Adipose tissue (tissue), 3 donors: ENCODE data around the gene RYR2. TPM values are rescaled to one million over a fixed set of nuclear protein-coding genes. Genes with fewer than 3 reads are reported as not detected.
"Not testable (repeated sequence)": the region's sequence is repeated elsewhere in the genome, so short reads cannot be mapped to it uniquely, and the experiment has no call there.

ENCODE experiments used
- H3K27ac ChIP-seq: one replicate; pipeline ENCODE4 v1.5.1; 2013; ENCODE audit warnings: low read depth, low read length
- WGBS, 3 donors: extraction: QIAGEN DNeasy Blood & Tissue Kit; methylation state at CpG; one replicate each; pipeline ENCODE4 v1.1.7; 2013; 5-methylcytosine and 5-hydroxymethylcytosine counted together
- polyA plus RNA-seq, 3 donors: library from polyadenylated mRNA; stranded (reverse); fragments of 200-250 nt; gene quantifications; one replicate each; pipeline ENCODE4 v1.2.3, GENCODE V29; 2013
- donor health status: healthy with polysubstance abuse.
- donor health status: Bipolar disorder and iron deficiency.
- donor health status: healthy.

The RYR2 gene
- polyA plus RNA-seq, 3 donors, result 0.23 to 1.1 (median 0.36) TPM

- no peak overlapping the region for H3K27ac ChIP-seq
- 66 to 79% (median 74%) methylated on average over 4 of the region's 4 CpGs for WGBS, 3 donors
Observed at GRCh38 chr1:237269938-237270337, 228.0 kb downstream of the RYR2 start.

GRCh38 chr1:237270353-237270752 lies 228.4 kb downstream of the RYR2 start:
- no peak overlapping the region for H3K27ac ChIP-seq
- WGBS, 3 donors, result 67 to 76% (median 67%) methylated on average over 3 of the region's 3 CpGs

- WGBS, 3 donors, result 69 to 85% (median 69%) methylated on average over 3 of the region's 3 CpGs
- H3K27ac ChIP-seq, result not testable (repeated sequence)
Observed at GRCh38 chr1:237277994-237278393, 236.0 kb downstream of the RYR2 start.

- 50 to 74% (median 63%) methylated on average over 1 of the region's 1 CpG for WGBS, 3 donors
- H3K27ac ChIP-seq, result no peak overlapping the region
Observed at GRCh38 chr1:237279629-237280028, 237.6 kb downstream of the RYR2 start.

GRCh38 chr1:237281481-237281880 lies 239.5 kb downstream of the RYR2 start:
- no peak overlapping the region for H3K27ac ChIP-seq
- 73 to 84% (median 77%) methylated on average over 2 of the region's 2 CpGs for WGBS, 3 donors

GRCh38 chr1:237282208-237282783 lies 240.3 kb downstream of the RYR2 start:
- no peak overlapping the region for H3K27ac ChIP-seq
- WGBS, 3 donors, result 47 to 76% (median 60%) methylated on average over 3 of the region's 3 CpGs

GRCh38 chr1:237287876-237288521 lies 246.0 kb downstream of the RYR2 start:
- WGBS, 3 donors, result 62 to 79% (median 74%) methylated on average over 6 of the region's 6 CpGs
- H3K27ac ChIP-seq, result no peak overlapping the region

- no peak overlapping the region for H3K27ac ChIP-seq
- WGBS, 3 donors, result 74 to 84% (median 75%) methylated on average over 2 of the region's 2 CpGs
Observed at GRCh38 chr1:237293804-237294203, 251.8 kb downstream of the RYR2 start.

- 67 to 76% (median 75%) methylated on average over 4 of the region's 4 CpGs for WGBS, 3 donors
- H3K27ac ChIP-seq, result no peak overlapping the region
Observed at GRCh38 chr1:237296861-237297260, 254.9 kb downstream of the RYR2 start.

- 74 to 84% (median 81%) methylated on average over 7 of the region's 7 CpGs for WGBS, 3 donors
Observed at GRCh38 chr1:237300642-237301041, 258.7 kb downstream of the RYR2 start.

GRCh38 chr1:237303929-237304328 lies 261.9 kb downstream of the RYR2 start:
- H3K27ac ChIP-seq, result no peak overlapping the region

More at GRCh38 chr1:237300642-237301041, 258.7 kb downstream of the RYR2 start:
- no peak overlapping the region for H3K27ac ChIP-seq

GRCh38 chr1:237306726-237307125 lies 264.7 kb downstream of the RYR2 start:
- no peak overlapping the region for H3K27ac ChIP-seq
- WGBS, 3 donors, result 82 to 87% (median 83%) methylated on average over 8 of the region's 8 CpGs

More at GRCh38 chr1:237303929-237304328, 261.9 kb downstream of the RYR2 start:
- WGBS, 3 donors, result 49 to 81% (median 74%) methylated on average over 1 of the region's 1 CpG

- H3K27ac ChIP-seq, result no peak overlapping the region
- 89 to 94% (median 94%) methylated on average over 26 to 32 of the region's 32 CpGs for WGBS, 3 donors
Observed at GRCh38 chr1:237309595-237310118, 267.7 kb downstream of the RYR2 start.

- H3K27ac ChIP-seq, result no peak overlapping the region
- 42 to 79% (median 78%) methylated on average over 4 of the region's 4 CpGs for WGBS, 3 donors
Observed at GRCh38 chr1:237316352-237316751, 274.4 kb downstream of the RYR2 start.

- no peak overlapping the region for H3K27ac ChIP-seq
- WGBS, 3 donors, result 69 to 83% (median 80%) methylated on average over 3 of the region's 3 CpGs
Observed at GRCh38 chr1:237318748-237319147, 276.8 kb downstream of the RYR2 start.

GRCh38 chr1:237320890-237321289 lies 278.9 kb downstream of the RYR2 start:
- H3K27ac ChIP-seq, result no peak overlapping the region

- 68 to 92% (median 87%) methylated on average over 3 of the region's 3 CpGs for WGBS, 3 donors
- H3K27ac ChIP-seq, result no peak overlapping the region
Observed at GRCh38 chr1:237324226-237324625, 282.2 kb downstream of the RYR2 start.

GRCh38 chr1:237327061-237327460 lies 285.1 kb downstream of the RYR2 start:
- no peak overlapping the region for H3K27ac ChIP-seq
- 50 to 61% (median 55%) methylated on average over 3 of the region's 3 CpGs for WGBS, 3 donors

- 65 to 90% (median 88%) methylated on average over 3 of the region's 3 CpGs for WGBS, 3 donors
- H3K27ac ChIP-seq, result no peak overlapping the region
Observed at GRCh38 chr1:237340892-237341291, 298.9 kb downstream of the RYR2 start.

- 40 to 56% (median 52%) methylated on average over 3 of the region's 3 CpGs for WGBS, 3 donors
- H3K27ac ChIP-seq, result no peak overlapping the region
Observed at GRCh38 chr1:237341391-237341790, 299.4 kb downstream of the RYR2 start.
